HepG2 (cell line): ENCODE data around the gene SLC11A1. TPM values are rescaled to one million over a fixed set of nuclear protein-coding genes. Genes with fewer than 3 reads are reported as not detected.

Experiments used
- CBX5 ChIP-seq: sonication (generic); formaldehyde crosslinking; IDR thresholded peaks from 2 replicates; pipeline ENCODE4 v1.4.0; 2020; ENCODE audit warnings: missing genetic modification reagents, borderline replicate concordance
- HNF4A ChIP-seq: sonication (generic); formaldehyde crosslinking; IDR thresholded peaks from 2 replicates; pipeline ENCODE4 v1.4.0; 2020; ENCODE audit warnings: missing genetic modification reagents
- HNRNPLL ChIP-seq: fragments of 200-400 bp; formaldehyde crosslinking; IDR thresholded peaks from 2 replicates; pipeline ENCODE4 v1.6.1; 2017; ENCODE audit warnings: mild to moderate bottlenecking, low read depth, low read length; ENCODE audit not compliant: poor library complexity, severe bottlenecking
- MNT ChIP-seq: fragments of 450-650 bp; IDR thresholded peaks from 2 replicates; pipeline ENCODE4 v1.6.1; 2016
- NCOR1 ChIP-seq: fragments of 200-600 bp; sonication (generic); IDR thresholded peaks from 2 replicates; pipeline ENCODE4 v1.7.0; 2017; ENCODE audit warnings: antibody characterized with exemption, low read length, borderline replicate concordance
- RFXAP ChIP-seq: sonication (generic); formaldehyde crosslinking; IDR thresholded peaks from 2 replicates; pipeline ENCODE4 v1.4.0; 2020; ENCODE audit warnings: missing genetic modification reagents, borderline replicate concordance
- TCF7L2 ChIP-seq: IDR thresholded peaks from 2 replicates; pipeline ENCODE4 v1.6.1; 2011; ENCODE audit warnings: mild to moderate bottlenecking, low read depth, low read length, moderate library complexity
- ZNF142 ChIP-seq: sonication (generic); formaldehyde crosslinking; IDR thresholded peaks from 2 replicates; pipeline ENCODE4 v1.4.0; 2020; ENCODE audit warnings: missing genetic modification reagents
- ZNF18 ChIP-seq: sonication (generic); formaldehyde crosslinking; IDR thresholded peaks from 2 replicates; pipeline ENCODE4 v1.8.0; 2022; ENCODE audit warnings: mild to moderate bottlenecking, missing genetic modification reagents; ENCODE audit not compliant: insufficient replicate concordance
- ZNF513 ChIP-seq: sonication (generic); formaldehyde crosslinking; conservative IDR thresholded peaks from 2 replicates; pipeline ENCODE4 v1.5.0; 2020; ENCODE audit warnings: missing genetic modification reagents
- ZNF816 ChIP-seq: sonication (generic); formaldehyde crosslinking; IDR thresholded peaks from 2 replicates; pipeline ENCODE4 v1.8.0; 2022; ENCODE audit warnings: missing genetic modification reagents, mild to moderate bottlenecking, borderline replicate concordance
- polyA plus RNA-seq, 8 experiments: library from polyadenylated mRNA; depleted of rRNA in 3 of 8; stranded (reverse) in 7 of 8; unstranded in 1 of 8; fragments of >200 nt; fragmentation: Illumina TruSeq in 4 of 8; extraction: Trizol in 4 of 8; gene quantifications; 2 replicates each; pipeline versions ENCODE4 v1.2.1 to v1.2.3, GENCODE V29; 2011 to 2016; ENCODE audit warnings: low read depth in 4 of 8, missing spikeins in 1 of 8, mixed read lengths in 1 of 8; ENCODE audit not compliant: insufficient read depth in 1 of 8
- total RNA-seq, 5 experiments: library from RNA; depleted of rRNA; stranded (reverse); fragments of >200 nt; fragmentation: Illumina TruSeq; extraction: Trizol; gene quantifications; 2 replicates each; pipeline ENCODE4 v1.2.3, GENCODE V29; 2016; ENCODE audit warnings: low read depth in 1 of 5

Gene SLC11A1
- total and polyA plus RNA-seq, 2 of the 13 experiments (the other 11 are each of a cell fraction or from before 2014, with no cell fraction given), result 0.33 to 2.3 TPM

- TF ChIP-seq ZNF142 (CRISPR knock-in tag) (peak; percentile 74; the same call in 1 of the 2 replicates), CBX5 (no peak), ZNF816 (CRISPR knock-in tag) (no peak), HNF4A (peak; percentile 42; the same call in 1 of the 2 replicates), ZNF513 (CRISPR knock-in tag) (no peak), ZNF18 (CRISPR knock-in tag) (peak; percentile 3), MNT (no peak), NCOR1 (peak; percentile 59; the same call in 1 of the 2 replicates), TCF7L2 (no peak), RFXAP (CRISPR knock-in tag) (0 out of 2 replicates have a peak, but pooled peaks have one; percentile 37), HNRNPLL (peak; percentile 41)
These were observed 17.5 kb downstream of the SLC11A1 start, which contains the start of gene CTDSP1 (continued) for GRCh38 chr2:218399391-218400166.
